NCI-H1105 (cell line): Measurements from ENCODE around the gene EBPL.
"Not testable (repeated sequence)": the region's sequence is repeated elsewhere in the genome, so short reads cannot be mapped to it uniquely, and the experiment has no call there.

Experiments used
- DNase-seq: peaks from one replicate; lab custom pipeline; 2025; lab: John Stamatoyannopoulos, UW

Gene EBPL

DNA sequence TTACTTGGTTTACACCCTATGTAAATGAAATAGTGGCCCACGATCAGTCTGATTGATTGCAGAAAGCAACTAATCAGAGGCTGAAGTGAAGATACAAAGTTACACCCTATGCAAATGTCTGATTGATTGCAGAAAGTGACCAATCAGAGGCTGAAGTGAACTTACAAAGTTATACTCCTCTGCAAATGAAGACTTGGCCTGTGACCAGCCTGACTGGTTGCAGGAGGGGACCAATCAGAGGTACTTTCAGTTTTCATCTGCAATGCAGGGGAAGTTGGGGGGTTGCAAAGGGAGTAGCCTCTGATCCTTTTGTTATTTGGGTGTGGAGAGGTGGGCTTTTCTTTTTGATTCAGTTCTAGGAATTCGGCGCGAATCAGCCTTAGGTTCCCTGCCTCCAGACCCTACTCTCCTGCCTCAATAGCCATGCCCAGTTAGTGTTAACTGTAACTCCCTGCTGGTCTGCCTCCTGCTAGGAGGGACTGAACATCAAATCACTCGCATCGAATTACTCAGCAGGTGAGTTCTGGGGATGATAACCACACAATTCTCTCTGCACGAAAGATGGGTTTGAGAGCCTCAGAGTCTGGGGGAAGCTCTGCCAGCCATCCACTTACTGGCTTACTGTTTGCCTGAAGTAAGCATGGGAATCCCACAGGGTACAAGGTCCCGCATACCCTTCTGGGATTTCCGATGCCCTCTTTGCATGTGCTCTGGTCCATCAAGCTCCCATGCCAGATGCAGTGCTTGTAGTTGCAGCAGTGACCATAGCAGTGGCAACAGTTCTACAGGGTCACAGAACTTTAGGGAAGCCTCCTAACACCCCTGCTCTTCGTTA, 55.5 kb downstream of the EBPL start:
- no peak for DNase-seq

DNA sequence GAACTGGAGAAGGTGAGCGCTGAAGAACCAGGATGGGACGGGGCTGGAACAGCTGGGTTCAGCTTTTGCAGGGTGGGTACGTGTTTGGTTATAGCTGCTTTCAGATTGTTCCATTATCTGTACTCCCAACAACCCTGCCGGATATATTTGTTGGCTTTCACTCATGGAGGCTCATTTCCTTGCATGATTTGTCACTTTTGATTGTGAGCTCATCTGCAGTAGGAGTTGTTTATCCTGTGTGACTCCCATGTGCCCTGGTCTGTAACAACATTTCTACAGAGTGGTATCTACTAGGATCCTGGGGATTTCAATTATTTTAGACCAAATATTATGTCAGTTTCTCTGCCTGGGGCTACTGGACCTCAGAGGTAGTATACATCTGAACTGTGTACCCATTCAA, 57.6 kb downstream of the EBPL start:
- DNase-seq = no peak

GRCh38 chr13:49632156-49632555, 59.1 kb downstream of the EBPL start:
- DNase-seq = no peak

DNA sequence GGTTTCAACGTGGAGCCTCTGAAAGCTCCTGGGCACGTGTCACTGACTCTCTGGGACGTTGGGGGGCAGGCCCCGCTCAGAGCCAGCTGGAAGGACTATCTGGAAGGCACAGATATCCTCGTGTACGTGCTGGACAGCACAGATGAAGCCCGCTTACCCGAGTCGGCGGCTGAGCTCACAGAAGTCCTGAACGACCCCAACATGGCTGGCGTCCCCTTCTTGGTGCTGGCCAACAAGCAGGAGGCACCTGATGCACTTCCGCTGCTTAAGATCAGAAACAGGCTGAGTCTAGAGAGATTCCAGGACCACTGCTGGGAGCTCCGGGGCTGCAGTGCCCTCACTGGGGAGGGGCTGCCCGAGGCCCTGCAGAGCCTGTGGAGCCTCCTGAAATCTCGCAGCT, 60.7 kb downstream of the EBPL start:
- no peak for DNase-seq

DNA sequence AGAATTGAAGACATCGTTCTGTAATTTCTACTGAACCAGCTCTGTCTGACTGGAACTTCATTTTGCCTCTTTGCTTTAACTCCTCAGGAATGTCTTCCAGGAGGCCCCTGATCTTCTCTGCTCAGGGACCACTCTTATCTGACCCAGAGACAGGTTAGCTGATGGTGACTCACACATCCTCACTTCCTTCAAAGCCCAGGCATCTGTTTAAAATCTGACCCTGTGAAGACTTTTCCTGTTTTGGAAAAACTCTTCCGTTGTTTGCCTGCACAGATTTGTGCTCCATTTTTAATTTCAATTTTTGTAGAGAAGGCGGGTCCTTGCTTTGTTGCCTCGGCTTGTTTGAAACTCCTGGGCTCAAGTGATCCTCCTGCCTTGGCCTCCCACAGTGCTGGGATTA, 61.3 kb downstream of the EBPL start:
- DNase-seq = no peak

DNA sequence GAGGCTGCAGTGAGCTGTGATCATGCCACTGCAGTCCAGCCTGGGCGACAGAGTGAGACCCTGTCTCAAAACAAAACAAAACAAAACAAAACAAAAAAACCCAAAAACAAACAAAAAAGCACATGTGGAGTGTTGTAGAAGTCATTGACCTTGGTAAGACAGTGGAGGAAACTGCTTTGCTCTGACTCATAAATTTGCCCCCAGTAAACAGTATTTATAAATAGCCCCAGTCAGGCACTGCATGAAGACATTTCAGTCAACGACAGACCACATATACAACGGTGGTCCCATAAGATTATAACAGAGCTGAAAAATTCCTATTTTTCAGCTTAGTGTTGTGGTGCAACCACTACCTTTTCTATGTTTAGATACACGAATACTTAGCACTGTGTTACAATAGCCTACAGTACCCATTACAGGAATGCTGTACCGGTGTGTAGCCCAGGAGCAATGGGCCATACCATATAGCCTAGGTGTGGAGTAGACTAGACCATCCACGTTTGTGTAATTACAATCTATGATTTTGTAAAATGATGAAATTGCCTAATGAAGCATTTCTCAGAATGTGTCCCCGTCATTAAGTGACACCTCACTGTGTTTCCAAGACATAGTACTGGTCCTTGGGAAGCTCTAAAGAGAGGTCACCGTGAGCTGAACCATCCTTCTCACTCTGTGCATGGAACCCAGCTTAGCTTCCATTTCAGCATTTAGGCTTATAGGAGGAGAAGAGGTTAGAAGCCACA, 61.9 kb downstream of the EBPL start:
- DNase-seq = no peak

DNA sequence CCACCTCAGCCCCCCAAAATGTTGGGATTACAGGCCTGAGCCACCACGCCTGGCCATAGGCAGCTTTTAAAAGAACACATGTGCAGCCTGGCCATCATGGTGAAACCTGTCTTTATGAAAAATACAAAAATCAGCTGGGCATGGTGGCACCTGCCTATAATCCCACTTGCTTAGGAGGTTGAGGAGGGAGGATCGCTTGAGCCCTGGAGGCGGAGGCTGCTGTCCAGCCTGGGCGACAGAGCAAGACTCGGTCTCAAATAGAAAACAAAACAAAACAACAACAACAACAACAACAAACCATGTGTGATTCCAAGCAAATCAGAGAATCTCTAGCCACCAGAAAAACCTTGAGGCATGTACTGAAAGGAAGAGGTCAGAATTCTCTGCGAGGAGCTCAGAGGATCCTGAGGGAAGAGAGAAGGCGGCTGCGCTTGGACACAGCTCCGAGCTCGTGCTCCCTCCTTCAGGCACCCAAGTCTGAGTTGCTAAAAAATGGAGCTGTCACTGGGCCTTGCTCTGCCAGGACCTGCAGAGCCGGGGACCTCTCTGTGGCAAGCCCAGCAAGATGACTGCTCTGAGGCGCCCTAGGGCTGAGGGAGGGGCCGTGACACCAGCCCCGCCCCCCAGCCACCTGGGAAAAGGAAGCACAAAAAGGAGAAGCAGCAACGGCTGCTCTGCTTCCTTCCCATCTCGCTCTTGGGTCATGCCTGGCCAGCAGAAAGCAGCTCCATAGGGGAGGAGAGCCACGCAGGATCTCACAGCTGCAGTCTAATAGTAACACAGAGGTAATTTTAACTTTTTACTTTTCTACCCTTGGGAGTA, 63.2 kb downstream of the EBPL start, which contains the start of gene ARL11:
TSS of gene ARL11 (plus strand) at position 677 of the 822 bp plus-strand sequence. CDS start 1,941 bp downstream, outside the sequence.
- DNase-seq = no peak

DNA sequence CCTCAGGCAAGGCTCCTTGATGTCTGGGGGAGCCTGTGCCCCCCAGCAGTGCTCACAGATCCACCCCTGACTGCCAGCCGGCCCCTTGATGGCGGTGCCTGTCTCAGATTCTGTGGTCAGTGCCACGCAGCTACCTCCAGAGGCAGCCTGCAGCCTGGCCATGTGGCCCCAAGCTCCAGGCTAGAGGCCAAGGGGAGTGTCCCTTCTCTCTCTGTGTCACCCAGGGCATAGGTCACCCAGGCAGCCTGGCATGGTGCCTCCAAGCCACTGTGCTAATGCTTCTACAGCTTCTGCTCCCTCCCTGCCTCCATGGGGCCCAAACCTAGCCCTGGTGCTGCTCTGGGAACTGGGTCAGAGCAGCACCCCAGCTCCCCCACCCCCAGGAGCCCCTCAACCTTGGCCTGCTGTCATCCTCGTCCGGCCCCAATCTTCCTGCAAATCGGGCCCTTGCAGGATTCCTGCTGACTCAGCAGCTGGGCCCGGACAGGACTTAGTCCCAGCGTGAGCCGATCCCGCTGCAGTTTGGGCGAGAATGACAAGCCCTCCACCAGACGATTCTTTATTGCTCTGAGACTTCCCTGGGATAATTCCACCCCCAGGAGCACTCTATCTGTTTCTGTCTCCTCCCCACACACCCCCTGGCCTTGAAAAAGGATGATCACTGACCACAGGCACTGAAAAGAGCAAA, 65.8 kb downstream of the EBPL start:
- no peak for DNase-seq

GRCh38 chr13:49624229-49624628, 67.1 kb downstream of the EBPL start:
- no peak for DNase-seq

- DNase-seq = no peak
Measured at GRCh38 chr13:49622174-49622946, 68.9 kb downstream of the EBPL start.

DNA sequence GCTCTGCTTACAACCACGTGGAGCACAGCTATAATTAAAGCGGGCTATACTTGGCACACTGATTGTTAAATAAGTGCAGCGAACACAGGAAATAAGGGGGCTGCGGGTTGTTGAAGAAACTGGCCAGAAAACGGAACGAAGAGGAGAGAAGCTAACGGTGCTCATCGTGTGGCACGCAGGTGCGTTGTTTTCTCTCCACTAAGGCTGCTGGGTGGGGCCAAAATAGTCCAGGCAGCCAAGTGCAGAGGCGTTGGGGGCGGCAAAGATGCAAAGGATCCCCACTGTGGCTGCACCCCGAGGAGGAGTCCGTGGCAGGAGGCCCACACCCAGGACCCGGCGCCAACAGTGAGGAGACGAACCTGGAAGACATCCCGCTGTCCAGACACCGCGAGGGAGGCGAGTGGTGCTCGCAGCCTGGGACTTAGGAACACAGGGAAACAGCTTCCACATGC, 71.1 kb downstream of the EBPL start:
- no peak for DNase-seq

DNA sequence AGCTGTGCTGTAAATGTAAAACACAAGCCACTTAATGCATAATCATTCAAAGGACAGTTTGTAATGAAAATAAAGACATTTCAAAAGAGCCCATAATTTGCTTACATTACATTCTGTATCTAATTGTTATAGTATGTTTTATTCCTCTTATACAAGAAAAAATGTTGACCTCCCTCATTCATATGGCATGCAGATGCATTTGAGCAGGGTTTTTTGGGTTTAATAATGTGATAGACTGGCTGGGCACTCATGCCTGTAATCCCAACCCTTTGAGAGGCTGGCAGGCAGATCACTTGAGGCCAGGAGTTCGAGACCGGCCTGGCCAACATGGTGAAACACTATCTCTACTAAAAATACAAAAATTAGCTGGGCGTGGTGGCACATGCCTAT, 74.6 kb downstream of the EBPL start:
- DNase-seq = no peak

GRCh38 chr13:49615836-49616675, 75.2 kb downstream of the EBPL start:
- DNase-seq = no peak

DNA sequence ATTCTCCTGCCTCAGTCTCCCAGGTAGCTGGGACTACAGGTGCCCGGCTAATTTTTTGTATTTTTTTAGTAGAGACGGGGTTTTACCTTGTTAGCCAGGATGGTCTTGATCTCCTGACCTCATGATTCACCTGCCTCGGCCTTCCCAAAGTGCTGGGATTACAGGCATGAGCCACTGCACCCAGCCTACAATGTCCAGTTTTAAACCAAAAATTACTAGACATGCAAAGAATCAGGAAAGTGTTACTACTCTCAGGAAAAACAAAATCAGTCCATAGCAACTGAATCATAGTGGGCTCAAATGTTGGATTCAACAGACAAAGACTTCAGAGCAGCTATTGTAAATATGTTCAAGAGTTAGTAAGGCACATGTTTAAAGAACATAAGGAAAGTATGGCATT, 79.2 kb downstream of the EBPL start:
- DNase-seq = not testable (repeated sequence)
